GM18870 (cell line): ENCODE results near the gene LEPROT.

Experiments used
- ATAC-seq: cut with Tn5 transposase; IDR thresholded peaks from one replicate; pipeline ENCODE4 v1.9.1; 2021; ENCODE audit warnings: moderate library complexity; ENCODE audit not compliant: unreplicated experiment

The LEPROT gene

DNA sequence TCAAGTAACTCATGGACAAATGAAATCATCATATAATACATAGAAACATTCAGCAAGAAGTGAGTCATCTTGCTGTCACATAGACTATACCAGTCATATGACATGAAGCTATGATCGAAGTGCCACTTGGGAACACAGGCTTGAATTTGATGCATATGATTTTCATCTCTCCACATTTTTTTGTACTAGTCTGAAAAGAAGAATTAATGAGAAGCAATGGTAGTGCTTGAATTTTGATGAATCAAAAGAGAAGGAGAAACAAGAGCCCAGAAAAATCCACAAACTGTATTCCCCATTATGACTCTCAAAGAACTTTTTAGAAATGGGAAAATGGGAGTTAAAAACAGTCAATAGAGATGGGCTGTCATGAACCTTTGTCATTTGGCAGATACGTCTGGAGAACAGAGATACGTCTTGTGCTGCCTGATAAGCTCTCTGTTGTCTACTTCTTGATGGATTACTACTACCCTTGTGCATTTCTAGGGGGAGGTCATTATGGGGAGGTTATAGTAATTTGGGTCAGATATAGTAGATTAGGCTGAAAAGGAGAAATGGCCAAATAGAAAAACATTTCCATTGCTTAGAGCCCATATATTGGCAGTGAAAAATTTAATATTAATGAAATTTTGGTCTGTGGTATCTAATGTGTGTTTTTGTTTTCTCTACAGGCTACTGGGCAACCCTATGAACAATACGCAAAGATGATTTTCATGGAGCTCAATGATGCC, 8.0 kb upstream of the LEPROT start:
- no peak for ATAC-seq

DNA sequence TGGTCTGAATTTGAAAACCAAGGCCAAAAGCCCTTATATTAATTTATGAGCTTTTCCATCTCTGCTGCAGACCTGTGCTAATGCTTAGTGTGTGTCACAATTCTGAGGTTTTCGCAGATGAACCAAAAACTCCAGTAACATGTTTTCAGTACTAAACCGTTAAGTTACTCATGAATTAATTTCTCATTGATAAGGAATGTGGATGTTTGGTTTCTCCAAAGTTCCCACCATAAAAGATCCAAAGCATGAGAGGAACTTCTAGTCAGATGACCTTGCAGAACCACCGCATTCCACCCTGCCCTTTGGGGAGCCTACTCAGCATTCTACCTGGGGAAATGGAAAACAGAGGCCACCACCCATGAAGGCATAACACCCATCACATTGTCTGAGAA, 7.5 kb upstream of the LEPROT start:
- no peak for ATAC-seq

DNA sequence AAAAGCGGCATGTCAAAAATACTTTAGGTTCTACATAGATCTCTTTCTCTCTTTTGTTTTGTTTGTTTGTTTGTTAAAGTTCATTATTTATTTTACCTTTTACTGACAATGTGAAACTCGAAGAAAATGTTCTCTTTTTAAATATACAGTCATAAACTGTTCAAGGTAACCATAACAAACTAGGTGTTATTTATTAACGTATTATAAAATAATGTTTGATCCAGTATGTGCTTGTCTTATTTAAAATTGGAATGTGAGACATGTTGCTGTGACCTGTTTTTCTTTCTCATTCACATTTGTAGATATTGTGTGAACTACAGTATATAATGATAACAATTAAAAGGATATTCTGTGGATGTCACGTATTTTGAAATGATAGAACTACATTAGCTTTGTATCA, 5.9 kb upstream of the LEPROT start:
- ATAC-seq = no peak

DNA sequence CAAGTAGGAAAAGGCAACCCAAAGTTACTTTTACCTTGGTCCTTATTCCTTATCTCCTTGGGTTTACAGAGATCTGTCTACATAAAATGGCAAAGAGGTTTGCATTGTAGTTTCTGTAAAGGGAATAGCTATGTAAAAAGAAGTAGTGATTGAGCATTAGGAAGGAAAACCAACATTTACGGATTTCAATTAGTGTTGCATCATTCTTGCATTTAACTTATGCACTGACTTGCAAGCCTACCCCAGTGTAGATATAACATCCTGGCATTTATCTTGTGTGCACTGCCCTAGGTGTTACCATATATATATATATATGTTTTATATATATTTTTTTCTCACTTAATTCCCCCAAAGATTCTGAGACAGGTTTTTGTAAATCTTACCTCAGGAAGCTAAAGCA, 3.7 kb upstream of the LEPROT start:
- ATAC-seq = no peak

DNA sequence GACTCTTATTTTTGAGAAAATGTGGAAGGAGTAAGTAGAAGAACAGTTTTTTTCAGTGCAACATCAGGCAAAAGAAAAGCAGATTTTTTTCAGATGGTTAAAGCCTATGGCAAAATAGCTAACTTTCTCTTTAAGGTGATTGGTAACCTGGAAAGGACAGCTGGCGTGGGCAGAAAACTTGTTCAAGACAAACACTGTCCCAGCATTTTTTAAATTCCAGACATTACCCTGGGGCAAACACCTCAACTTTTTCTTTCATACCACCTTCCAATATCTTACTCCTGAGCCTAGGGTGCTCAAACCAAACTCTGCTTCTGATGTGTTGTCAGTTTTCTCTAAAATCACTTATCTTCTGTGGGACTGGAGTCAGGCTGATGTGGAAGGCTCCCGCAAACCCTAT, 2.7 kb upstream of the LEPROT start:
- no peak for ATAC-seq

DNA sequence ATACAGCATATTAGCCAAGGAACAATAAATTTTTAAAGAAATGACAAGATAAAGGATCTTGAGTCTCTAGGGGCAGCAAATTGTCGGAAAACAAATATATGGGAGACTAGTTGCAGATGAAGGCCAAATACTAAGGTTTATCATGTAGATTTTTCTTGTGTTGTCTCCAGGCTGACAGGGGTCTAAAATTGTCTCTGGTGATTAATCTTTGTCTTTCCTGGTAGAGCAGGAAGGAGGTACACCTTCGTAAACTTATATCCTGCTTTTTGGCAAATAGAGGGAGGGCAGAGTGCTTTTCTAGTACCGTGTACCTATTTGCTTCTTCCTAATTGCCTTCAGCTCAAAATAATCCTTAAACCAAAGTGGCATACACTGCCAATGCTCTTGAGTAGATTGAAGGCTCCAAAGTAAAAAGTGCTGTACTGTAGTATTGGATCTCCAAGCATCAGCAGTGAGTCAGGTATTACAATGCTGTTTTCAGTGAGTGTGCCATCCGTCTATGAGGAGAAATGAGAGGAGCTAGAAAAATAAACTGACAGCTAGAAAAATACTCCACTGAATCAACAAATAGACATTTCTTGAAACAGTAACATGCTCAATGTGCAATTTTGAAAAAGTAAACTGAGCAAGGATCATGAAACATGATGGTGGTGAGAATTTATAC, 1.8 kb upstream of the LEPROT start:
- ATAC-seq = no peak

DNA sequence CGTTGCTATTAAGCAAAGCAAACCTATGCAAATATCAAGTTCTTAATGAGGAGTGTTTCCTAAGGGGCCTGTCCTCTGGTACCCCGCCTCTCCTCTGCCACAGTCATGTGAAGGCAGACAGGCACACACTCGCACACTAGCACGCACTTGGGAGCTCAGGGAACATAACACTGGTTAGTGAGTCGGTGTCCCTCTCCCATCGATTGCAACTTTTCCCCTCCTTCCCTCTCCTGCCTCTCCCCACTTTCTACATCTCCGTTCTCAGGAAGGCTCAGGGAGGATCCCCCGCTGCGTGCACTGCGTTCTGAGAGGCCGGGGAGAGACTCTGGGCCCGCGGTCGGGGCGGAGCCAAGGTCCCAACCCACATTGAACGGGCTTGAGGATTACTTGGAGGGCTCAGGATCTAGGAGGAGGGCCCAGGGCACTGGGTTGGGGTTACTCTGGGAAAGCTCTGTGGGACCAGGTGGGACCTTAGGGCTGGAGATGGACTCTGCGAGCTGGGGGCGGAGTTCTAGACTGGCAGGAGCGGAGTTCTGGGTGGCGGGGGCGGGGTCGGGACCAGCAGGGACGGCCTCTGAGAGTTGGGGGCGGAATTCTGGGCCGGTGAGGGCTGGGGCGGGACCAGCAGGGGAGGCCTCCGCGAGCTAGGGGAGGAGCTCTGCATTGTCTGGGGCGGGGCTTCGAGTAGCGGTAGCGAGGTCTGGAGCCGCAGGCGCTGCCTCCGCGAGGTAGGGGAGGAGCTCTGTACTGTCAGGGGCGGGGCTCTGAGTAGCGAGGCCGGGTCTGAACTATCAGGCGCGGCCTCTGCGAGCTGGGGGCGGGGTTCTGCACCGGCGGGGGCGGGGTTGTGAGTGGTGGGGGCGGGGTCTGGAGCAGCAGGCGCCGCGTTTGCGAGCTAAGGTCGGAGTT, 533 bp upstream of the LEPROT start:
- ATAC-seq = peak; percentile 79

DNA sequence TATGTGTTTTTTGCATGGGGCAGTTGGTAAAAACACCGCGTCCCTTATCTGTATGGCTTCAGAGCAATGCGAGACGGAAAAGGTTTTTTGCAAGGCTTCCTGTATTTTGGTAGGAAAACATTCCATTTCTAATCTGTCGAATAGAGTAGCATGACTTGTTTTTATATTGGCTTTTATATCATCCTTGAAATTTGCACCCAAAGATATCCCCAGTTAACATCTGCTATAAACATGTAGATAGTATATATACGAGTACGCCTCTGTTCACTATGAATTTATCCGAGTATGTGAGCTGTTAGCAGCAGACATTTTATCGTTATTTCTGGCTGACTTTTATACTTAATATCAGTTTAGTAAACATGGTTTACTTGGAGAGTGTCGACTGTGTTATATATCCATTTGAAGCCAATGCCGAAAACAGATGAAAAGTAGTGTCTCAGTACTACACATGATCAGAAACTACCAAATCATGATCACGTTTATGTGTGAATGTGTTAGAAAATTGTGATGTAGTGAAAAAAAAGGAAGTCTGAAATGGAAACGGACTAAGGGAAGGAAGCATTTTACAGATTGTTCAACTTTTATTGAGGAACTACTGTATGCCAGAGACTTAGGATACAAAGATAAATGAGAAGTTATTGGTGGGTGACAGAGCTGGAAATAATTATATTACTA, 1.0 kb downstream of the LEPROT start:
- ATAC-seq = no peak

DNA sequence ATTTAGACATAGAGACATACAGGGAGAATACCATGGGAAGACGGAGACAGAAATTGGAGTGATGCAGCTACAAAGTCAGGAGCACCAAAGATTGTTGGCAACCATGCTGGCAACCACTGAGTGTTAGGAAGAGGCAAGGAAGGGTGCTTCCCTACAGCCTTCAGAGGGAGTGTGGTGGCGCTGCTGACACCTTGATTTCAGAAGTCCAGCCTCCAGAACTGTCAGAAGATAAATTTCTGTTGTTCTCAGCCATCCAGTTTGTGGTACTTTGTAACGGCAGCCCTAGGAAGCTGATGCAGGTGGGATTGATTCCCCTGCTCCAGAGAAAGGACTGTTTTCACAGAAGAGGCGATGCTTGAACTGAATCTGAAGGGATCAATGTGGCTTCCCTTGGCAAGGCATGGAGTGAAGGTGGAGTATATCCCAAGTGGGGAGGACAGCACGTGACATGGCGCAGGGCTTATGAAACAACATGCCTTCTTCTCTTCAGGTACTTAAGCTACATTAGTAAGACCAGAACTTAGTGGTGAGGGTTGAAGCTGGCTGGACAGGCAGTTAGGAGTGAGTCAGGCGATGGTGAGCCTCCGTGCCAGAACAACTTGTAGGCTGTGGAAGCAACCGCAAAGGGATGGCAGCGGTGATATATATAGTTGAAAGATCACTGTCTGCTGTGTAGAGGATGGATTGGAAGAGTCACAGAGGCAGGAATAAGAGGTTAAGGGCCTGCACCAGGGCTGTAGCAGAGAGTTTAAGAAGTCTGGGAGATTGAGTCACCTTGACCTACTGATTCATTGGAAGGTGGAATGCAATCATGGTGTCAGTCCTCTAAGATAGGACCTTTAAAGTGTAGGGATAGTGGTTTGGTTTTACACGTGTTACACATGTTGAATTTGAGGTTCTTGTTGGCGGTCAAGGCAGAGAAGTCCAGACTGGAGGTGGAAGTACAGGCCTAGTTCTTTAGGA, 2.1 kb downstream of the LEPROT start:
- ATAC-seq = no peak

DNA sequence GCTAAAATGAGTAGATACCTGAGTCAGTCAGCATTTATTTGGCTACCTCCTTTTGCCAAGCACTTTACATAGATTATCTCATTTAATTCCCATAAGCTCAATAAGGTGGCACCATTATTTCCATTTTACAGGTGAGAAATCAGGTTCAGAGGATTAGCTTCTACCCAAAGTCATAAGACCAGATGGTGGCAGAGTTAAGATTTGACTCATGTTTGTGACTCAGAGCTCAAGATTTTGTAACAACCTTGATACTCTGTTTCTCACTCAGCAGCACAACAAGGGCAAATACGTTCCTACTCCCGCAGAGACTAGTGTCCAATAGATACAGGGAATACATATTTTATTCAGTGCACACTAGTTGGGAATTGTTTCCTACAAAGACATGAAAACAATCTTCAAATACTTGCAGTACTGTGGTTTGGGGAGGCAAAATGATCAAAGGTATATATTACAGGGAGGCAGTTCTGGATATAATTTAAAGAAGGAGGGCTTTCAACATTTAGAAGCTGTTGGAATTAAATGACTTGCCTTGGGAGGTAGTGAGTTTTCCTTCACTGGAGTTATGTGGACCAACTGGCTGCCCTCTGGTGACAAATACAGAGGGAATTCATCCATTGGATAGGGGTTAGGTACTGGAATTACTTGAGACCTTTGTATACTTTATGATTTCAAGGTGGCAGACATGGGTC, 3.6 kb downstream of the LEPROT start:
- ATAC-seq = no peak

DNA sequence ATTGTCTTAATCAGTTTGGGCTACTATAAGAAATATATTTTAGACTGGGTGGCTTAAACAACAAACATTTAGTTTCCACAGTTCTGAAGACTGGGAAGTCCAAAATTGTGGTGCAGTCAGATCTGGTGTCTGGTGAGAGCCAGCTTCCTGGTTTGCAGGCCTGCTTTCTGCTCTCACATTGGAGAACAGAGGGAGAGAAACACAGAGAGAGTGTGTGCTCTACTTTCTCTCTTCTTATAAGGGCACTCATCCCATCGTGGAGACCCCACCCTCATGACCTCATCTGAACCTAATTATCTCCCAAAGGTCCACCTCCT, 4.1 kb downstream of the LEPROT start:
- ATAC-seq = no peak

DNA sequence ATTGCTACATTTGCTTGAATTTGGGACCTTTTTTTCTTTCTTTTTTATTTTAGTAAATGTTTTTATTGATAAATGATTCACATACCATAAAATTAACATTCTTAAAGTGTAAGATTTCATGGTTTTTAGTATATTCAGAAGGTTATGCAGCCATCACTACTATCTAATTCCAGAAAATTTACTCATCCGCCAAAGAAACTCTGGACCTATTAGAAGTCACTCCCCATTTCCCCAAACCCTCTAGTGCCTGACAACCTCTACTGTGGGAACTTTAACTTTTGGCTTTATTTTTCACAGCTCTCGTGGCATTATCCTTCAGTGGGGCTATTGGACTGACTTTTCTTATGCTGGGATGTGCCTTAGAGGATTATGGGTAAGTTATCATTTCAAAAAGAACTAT, 4.5 kb downstream of the LEPROT start:
- ATAC-seq = no peak

DNA sequence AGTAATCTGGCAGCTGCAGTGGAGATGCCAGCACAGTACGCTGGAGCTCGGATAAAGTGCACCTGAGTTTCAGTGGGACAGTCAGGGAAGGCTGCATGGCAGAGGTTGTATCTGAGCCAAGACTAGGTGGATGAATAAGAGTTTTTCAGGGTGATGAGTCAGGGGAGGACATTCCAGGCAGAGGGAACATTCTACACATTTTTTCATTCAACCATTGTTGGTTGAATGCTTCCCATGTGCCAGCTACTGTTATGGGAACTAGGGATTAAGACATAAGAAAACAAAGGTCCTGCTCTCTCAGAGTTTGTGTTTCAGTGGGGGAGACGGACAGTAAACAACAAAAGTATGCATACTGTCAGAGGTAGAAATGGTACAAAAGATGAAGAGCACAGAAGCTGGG, 5.2 kb downstream of the LEPROT start:
- ATAC-seq = no peak

DNA sequence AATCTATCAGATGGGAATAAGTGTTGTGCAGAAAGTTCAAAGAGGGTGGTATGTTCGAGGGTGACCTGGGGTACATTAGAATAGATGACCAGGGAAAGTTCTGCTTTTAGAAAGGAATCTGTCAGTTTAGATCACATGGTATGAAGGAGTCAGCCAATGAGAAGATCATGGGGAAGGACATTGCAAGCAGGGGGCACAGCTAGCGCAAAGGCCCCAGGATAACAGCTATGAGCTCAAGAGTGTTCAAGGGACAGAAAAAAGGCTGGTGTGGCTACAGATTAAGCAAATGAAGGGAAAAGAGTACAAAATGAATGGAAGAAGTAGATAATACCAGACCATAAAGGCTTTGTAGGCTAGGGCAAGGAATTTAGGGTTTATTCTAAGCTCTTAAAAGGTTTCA, 8.6 kb downstream of the LEPROT start:
- ATAC-seq = no peak

DNA sequence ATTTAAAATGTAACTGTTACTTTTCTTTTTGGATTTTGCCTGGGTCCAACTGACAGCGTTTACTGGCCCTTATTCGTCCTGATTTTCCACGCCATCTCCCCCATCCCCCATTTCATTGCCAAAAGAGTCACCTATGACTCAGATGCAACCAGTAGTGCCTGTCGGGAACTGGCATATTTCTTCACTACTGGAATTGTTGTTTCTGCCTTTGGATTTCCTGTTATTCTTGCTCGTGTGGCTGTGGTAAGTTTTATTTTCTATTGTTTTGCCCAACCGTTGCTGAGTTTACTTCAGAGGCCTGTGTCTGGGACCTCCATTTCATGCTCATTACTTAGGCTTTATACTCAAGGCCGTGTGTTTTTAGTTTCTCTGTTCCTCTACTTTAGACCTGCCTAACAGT, 9.3 kb downstream of the LEPROT start:
- ATAC-seq = no peak

DNA sequence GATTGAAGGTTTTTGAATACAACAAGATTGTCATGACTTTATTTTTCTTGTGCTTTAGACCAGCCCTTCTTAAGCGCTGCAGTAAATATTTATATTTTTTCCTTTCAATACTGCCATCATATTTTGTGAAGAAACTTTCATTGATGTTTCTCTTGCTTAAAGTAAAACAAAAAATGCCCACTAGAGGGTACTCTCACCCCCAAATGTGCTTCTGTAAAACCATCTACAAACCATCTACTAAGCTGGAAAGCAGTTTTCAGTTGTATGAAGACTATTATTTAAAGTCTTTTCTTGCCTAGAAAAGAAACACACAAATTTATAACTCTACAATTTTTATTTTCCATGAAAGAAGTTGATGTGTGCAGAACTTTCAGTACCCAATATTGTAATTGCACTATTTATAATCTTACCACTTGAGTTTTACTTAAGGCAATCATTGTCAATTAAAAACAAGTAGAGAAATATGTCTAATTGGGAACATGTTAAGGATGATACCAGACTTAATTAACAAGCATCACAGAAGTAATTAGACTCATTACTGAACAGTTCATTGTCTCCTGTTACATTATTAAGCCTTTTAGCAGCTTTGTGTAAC, 10.7 kb downstream of the LEPROT start:
- peak; percentile 58 for ATAC-seq

DNA sequence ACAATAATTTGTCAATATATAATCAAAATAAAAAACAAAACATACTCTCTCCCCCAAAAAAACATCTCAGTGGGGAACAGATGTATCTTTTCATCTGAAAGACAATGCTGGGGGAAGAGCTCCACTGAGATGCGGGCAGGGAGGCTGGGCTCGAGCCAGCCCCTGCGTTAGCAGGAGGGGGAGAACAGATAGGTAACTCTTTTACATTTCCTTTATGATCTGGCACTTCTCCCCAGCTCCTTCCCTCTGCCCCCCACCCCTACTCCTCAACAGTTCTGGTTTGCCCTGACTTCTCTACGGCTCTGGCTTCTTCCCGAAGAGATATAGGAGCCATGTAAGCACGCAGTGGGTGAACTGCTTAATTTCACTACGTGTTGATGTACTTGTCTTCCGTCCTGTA, 12.4 kb downstream of the LEPROT start:
- no peak for ATAC-seq

DNA sequence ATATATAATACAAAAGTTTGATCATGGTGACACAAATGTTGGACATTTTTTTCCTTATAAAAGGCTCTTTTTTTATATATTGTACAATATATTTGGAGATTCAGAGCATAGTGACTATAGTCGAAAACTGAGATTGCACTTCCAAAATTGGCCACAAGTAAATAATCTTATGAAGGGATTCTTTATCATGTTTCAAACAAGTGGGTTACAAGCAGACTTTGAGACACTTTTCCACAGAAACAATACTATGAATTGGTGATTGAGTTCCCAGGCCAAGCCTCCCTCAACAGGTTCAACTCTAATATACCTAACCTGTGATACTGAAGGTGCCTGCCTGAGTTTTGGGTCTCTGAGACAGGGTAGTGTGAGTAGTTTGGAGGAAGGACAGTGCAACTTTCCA, 13.8 kb downstream of the LEPROT start:
- no peak for ATAC-seq

DNA sequence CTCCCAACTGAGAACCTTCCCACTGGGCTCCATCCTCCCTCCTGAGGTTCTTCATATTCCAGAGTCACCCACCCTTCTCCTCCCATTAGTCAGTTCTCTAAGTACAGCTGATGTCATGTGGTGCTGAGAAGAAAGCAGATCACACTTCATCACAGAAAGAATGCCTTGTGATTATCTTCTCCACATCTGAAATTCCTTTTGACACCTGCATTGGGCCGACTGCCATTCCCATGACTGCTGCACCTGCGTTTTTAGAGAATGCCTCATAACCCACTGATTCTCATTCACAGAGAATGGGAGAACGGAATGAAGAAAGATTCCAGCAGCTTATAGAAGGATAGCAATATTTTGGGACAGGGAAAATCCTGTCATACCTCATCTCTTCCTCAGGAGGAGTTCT, 14.3 kb downstream of the LEPROT start:
- no peak for ATAC-seq
